DND-41 (cell line): Measurements from ENCODE around the gene ERICH3.

ENCODE experiments used
- ATAC-seq: fragments of 200-7000 bp; cut with Tn5 transposase; 3 replicates; pipeline ENCODE4 v1.9.1; 2021; ENCODE audit warnings: low read depth; ENCODE audit not compliant: insufficient read depth
- DNase-seq: peaks from one replicate; pipeline ENCODE4 v3.0.0-alpha.2; 2020
- H2AFZ ChIP-seq: 2 replicates; pipeline ENCODE4 v1.6.0; 2012; ENCODE audit warnings: low read depth, low read length
- H3K27ac ChIP-seq: 2 replicates; pipeline ENCODE4 v1.5.1; 2012; ENCODE audit warnings: low read length, inconsistent platforms
- H3K27me3 ChIP-seq: fragments of 200-600 bp; sonication (generic); 2 replicates; pipeline ENCODE4 v1.6.0; 2012; ENCODE audit warnings: low read length, mild to moderate bottlenecking, inconsistent platforms; ENCODE audit not compliant: insufficient read depth, poor library complexity
- H3K36me3 ChIP-seq: 2 replicates; pipeline ENCODE4 v1.5.1; 2012; ENCODE audit warnings: low read length, inconsistent platforms; ENCODE audit not compliant: insufficient read depth
- H3K4me1 ChIP-seq: 2 replicates; pipeline ENCODE4 v1.5.1; 2012; ENCODE audit warnings: mild to moderate bottlenecking, low read length; ENCODE audit not compliant: insufficient read depth
- H3K4me2 ChIP-seq: 2 replicates; pipeline ENCODE4 v1.6.0; 2012; ENCODE audit warnings: mild to moderate bottlenecking, moderate library complexity, low read length, inconsistent platforms; ENCODE audit not compliant: insufficient read depth
- H3K4me3 ChIP-seq, 2 experiments: fragments of 200-600 bp in 1 of 2; shearing (Covaris generic) in 1 of 2; 2 replicates each; pipeline ENCODE4 v1.5.1; 2012 to 2016; ENCODE audit warnings: inconsistent platforms in 2 of 2, low read length in 2 of 2, mild to moderate bottlenecking in 2 of 2, low read depth in 1 of 2, moderate library complexity in 1 of 2
- H3K79me2 ChIP-seq: 2 replicates; pipeline ENCODE4 v1.6.0; 2012; ENCODE audit warnings: low read length, inconsistent platforms; ENCODE audit not compliant: insufficient read depth
- H3K9ac ChIP-seq: 2 replicates; pipeline ENCODE4 v1.6.0; 2012; ENCODE audit warnings: low read depth, mild to moderate bottlenecking, inconsistent platforms, low read length, moderate library complexity
- H3K9me3 ChIP-seq: 2 replicates; pipeline ENCODE4 v1.5.1; 2012; ENCODE audit warnings: low read length, moderate library complexity, mild to moderate bottlenecking, inconsistent platforms; ENCODE audit not compliant: insufficient read depth, severe bottlenecking
- H4K20me1 ChIP-seq: 2 replicates; pipeline ENCODE4 v1.6.0; 2012; ENCODE audit warnings: low read length; ENCODE audit not compliant: insufficient read depth
- CTCF ChIP-seq: IDR thresholded peaks from 2 replicates; pipeline ENCODE4 v1.5.1; 2012; ENCODE audit warnings: borderline replicate concordance, low read length, moderate library complexity, mild to moderate bottlenecking; ENCODE audit not compliant: poor library complexity, severe bottlenecking; ENCODE audit errors: extremely low read depth
- EZH2 ChIP-seq: IDR thresholded peaks from 3 replicates; pipeline ENCODE4 v1.6.1; 2012; ENCODE audit warnings: borderline replicate concordance, low read depth, mild to moderate bottlenecking, moderate library complexity, low read length, inconsistent platforms; ENCODE audit not compliant: severe bottlenecking

ERICH3 gene

DNA sequence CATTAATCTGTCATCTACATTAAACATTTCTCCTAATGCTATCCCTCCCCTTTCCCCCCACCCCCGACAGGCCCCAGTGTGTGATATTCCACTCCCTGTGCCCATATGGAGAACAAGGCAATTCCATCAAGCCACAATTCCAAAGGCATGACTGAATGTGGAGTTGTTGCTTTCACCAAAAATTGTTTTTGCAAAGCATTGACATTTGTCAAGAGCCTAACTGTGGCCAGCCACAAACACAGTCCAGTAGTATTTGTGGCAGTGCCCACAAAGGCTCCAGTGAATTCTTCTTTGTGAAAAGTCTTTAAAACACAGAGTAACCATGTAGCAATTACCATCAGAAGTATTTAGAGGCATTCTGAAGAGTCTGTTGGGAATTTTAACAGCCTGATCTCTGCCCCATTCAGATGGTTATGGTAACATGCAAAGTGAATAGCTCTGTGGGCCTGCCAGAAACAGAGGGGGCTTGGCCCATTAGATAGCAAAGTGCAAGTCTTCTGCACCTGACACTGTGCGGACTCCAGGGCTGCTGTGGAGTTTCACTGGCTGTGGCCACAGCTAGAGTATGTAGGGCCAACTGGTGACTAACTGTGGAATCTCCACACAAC is 149.6 kb downstream of the ERICH3 start:
- ATAC-seq (no peak), DNase-seq (no peak)
- H3K9me3 ChIP-seq, result no peaks in the 10 kb centered on the region
- TF ChIP-seq EZH2 (no peak), CTCF (no peak)
- no peak overlapping the region for H2AFZ ChIP-seq
- H3K36me3 ChIP-seq, result no peaks in the 10 kb centered on the region
- H3K79me2 ChIP-seq, result no peaks in the 10 kb centered on the region
- H3K27me3 ChIP-seq, result no peaks in the 10 kb centered on the region
- no peaks in the 10 kb centered on the region for H3K4me1 ChIP-seq
- no peak overlapping the region for H3K4me3 ChIP-seq
- no peak overlapping the region for H3K27ac ChIP-seq
- no peaks in the 10 kb centered on the region for H4K20me1 ChIP-seq
- H3K4me2 ChIP-seq, result no peak overlapping the region
- no peak overlapping the region for H3K9ac ChIP-seq

DNA sequence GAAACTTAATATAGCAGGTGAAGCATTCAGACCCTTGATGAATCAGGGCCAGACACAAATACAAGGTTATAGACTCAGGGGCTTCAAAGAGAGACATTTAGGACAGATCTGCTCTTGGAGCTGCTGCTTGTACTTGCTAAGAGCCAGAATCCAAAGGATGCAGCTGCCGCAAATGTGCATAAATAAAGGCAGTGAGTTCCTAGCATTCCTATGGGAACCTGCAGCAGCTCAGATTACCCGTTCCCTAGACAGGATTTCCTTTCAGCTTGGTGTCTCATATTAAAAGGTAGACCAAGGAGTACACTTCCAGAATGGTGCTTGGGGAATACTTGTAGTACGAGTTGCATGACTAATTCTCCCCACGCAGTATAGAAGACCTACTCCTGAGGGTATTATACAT is 151.4 kb downstream of the ERICH3 start:
- no peaks in the 10 kb centered on the region for H3K79me2 ChIP-seq
- DNase-seq, result no peak
- H3K36me3 ChIP-seq, result no peaks in the 10 kb centered on the region
- ATAC-seq, result no peak
- H3K4me1 ChIP-seq, result no peaks in the 10 kb centered on the region
- H3K9me3 ChIP-seq, result no peaks in the 10 kb centered on the region
- no peak overlapping the region for H3K27ac ChIP-seq
- H3K4me3 ChIP-seq, result no peak overlapping the region
- H3K9ac ChIP-seq, result no peak overlapping the region
- H3K27me3 ChIP-seq, result no peaks in the 10 kb centered on the region
- H3K4me2 ChIP-seq, result no peak overlapping the region
- no peak overlapping the region for H2AFZ ChIP-seq
- no peak for TF ChIP-seq EZH2
- TF ChIP-seq CTCF, result no peak
- H4K20me1 ChIP-seq, result no peaks in the 10 kb centered on the region
